Islet precursor cell (in vitro differentiated cells): Measurements from ENCODE around the gene SOX18.
"Not testable (repeated sequence)": the region's sequence is repeated elsewhere in the genome, so short reads cannot be mapped to it uniquely, and the experiment has no call there.

Source experiments
- DNase-seq: peaks from one replicate; pipeline ENCODE4 v3.0.0-alpha.2; 2018

Gene SOX18

GRCh38 chr20:64015635-64016034 lies 33.8 kb downstream of the SOX18 start:
- DNase-seq = no peak

GRCh38 chr20:64012385-64013154 lies 36.9 kb downstream of the SOX18 start:
- not testable (repeated sequence) for DNase-seq

GRCh38 chr20:64011366-64011779 lies 38.1 kb downstream of the SOX18 start:
- DNase-seq = no peak

- no peak for DNase-seq
Observed at GRCh38 chr20:64010711-64011237, 38.7 kb downstream of the SOX18 start.

- no peak for DNase-seq
Observed at GRCh38 chr20:64009811-64010387, 39.5 kb downstream of the SOX18 start.

GRCh38 chr20:64006902-64007301 lies 42.5 kb downstream of the SOX18 start:
- DNase-seq = no peak

- no peak for DNase-seq
Observed at GRCh38 chr20:64006490-64006889, 42.9 kb downstream of the SOX18 start.

- DNase-seq = no peak
Observed at GRCh38 chr20:64005394-64005793, 44.0 kb downstream of the SOX18 start.

GRCh38 chr20:64003960-64004725 lies 45.3 kb downstream of the SOX18 start:
- no peak for DNase-seq

- DNase-seq = no peak
Observed at GRCh38 chr20:64001607-64002011, 47.8 kb downstream of the SOX18 start.

GRCh38 chr20:64000906-64001305 lies 48.5 kb downstream of the SOX18 start:
- DNase-seq = no peak
